AG10803 (cell line): Measurements from ENCODE around the gene GIMAP2.

Experiments used
- DNase-seq: peaks from one replicate; pipeline ENCODE4 v3.0.0; 2010; ENCODE audit warnings: low read depth
- H3K4me3 ChIP-seq: 2 replicates; pipeline ENCODE4 v1.5.1; 2011; ENCODE audit warnings: mild to moderate bottlenecking, low read length, control low read depth
- CTCF ChIP-seq: conservative IDR thresholded peaks from 2 replicates; pipeline ENCODE4 v1.5.1; 2011; ENCODE audit warnings: mild to moderate bottlenecking, low read length, control low read depth, inconsistent platforms

Gene GIMAP2

DNA sequence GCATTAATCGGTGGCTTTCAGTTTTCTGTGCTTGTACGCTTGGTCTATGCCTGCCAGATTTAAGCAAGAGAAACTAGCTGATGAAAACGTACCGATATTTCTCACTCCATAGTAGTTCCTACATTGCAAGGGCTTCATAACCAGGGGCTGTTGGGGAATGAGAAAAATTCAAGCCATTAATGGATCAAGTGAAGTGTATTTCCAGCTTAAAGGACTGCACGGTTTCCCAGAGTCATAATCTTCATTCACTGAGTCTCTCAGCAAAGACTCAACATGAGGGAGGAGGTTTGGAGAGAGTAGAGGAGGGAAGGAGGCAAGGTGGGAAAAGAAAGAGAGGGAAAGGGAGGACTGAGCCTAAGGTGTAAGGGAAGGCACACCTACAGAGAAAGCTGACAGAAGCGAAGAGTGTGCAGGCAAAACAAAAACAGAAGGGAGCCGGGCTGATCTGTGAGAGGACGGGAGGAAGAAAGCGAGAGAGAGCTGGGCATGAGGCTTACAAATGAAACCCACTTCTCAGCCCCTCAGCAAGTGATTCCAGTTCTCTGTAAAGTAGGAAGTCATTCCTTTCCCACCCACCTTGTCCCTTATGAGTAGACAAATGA is 625 bp downstream of the GIMAP2 start:
- DNase-seq = no peak
- peak overlapping the region; percentile 55 for H3K4me3 ChIP-seq
- no peak for TF ChIP-seq CTCF

DNA sequence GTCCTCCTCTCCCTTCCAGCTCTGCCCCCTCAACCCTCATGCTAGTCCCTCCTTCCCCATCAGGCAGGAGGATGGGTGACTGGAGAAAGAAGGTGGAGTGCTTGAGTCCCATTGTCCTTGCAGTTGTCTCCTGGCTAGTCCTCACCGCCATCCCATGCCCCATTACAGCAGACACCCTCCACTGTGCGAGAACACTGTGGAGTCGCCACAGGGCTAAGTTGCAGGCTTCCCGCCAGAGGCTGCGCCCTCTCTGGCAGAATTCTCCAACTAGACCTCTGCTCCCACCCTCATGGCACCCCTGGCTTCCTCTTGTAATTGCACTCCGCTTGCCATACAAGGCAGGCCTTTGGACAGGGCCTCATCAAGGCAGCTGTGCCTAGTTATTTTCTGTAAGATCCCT is 3.1 kb downstream of the GIMAP2 start:
- no peak for TF ChIP-seq CTCF

DNA sequence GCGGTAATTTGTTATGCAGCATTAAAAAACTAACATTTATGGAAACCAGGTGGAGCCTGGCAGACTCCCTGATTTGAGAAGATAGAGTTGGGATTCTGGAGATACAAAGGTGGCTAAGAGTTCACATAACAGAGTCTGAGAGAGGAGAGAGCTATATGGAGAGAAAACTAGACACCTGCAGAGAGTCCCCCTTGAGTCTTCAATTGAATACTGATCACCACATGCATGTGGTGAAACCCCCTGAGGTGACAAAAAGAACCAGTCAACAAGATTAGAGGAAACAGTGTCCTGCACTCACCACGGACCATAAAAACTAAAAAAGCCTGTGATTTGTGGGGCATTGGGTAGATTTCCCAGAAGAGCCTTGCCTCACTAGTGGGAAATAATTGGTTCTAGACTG is 10.1 kb downstream of the GIMAP2 start:
- no peak overlapping the region for H3K4me3 ChIP-seq
- DNase-seq = no peak
- no peak for TF ChIP-seq CTCF

More for the DNA sequence above, 3.1 kb downstream of the GIMAP2 start:
- DNase-seq = no peak
- H3K4me3 ChIP-seq = no peak overlapping the region

DNA sequence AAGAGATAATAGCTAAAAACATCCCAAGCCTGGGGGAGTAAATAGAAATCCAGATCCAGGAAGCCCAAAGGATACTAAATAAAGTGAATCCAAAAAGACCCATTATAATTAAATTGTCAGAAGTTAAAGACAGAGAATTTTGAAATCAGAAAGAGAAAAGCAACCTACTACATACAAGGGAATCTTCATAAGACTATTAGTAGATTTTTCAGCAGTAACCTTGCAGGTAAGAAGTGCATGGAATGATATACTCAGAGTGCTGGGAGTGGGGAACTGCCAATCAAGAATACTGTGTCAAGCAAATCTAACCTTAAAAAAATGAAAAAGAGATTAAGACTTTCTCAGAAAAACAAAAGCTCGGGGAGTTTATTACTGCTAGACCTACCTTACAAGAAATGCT is 17.7 kb downstream of the GIMAP2 start:
- H3K4me3 ChIP-seq = no peak overlapping the region
- no peak for TF ChIP-seq CTCF
- no peak for DNase-seq

GRCh38 chr7:150715293-150715692 is 29.8 kb downstream of the GIMAP2 start:
- DNase-seq = no peak
- no peak for TF ChIP-seq CTCF
- no peak overlapping the region for H3K4me3 ChIP-seq

DNA sequence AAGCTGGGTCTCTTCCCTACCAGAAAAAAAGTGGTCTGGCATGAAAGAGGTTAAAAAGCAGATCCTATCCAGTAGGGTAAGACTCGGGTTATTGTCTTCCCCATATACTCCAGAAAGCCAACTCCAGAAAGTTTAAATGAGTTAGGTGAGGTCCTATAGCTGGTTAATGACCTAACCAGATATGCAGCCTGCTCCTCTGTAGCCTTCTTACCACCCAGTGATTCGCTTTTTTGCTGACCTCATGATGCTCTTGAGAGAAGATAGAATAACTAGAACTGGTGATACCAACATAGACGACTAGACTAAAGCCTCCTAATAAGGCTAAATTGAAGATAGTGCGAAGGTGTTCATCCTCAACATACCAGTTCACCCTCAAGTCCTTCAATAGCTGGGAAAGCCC is 30.2 kb downstream of the GIMAP2 start:
- H3K4me3 ChIP-seq = no peak overlapping the region
- TF ChIP-seq CTCF = no peak
- DNase-seq = no peak

DNA sequence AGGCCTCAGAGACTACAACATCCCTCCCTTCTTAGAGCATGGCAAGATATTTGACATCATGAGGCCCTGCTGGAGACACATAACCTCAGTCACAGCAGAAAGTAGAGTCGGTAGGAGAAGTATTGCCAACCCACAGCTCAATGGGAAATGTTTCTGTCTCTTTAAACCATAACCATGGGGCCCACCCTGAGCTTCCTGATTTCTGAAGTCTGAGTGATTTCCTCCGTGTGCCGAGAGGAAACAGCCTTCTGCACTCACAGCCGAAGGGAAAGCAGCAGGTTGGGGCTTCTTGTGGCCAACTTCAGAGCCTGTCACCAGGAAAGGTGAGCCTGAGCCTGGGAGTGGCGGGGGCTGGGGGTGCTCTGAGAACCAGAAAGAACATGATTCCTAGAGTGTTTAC is 30.9 kb downstream of the GIMAP2 start, which contains the start of gene GIMAP1:
Gene GIMAP1, plus strand, starts transcription at position 246 of the 400 bp plus-strand sequence. CDS start 2,435 bp downstream, outside the sequence.
- H3K4me3 ChIP-seq = no peak within 1 kb of the TSS
- DNase-seq = no peak

More for the DNA sequence above, 30.9 kb downstream of the GIMAP2 start, which contains the start of gene GIMAP1:
- no peak for TF ChIP-seq CTCF
